ENCODE data around the gene ADAMTSL1. TPM values are rescaled to one million over a fixed set of nuclear protein-coding genes. Genes with fewer than 3 reads are reported as not detected.

The ADAMTSL1 gene
- total and polyA plus RNA-seq, 8 donors, result 1.1 to 98.8 (median 8.4) TPM

- Histone ChIP-seq H3K36me3 (no peaks in the 10 kb centered on the region), H3K27me3 (no peaks in the 10 kb centered on the region), H3K4me1 (peaks cover 0 to 11% (median 2%) of the 10 kb centered on the region in 4 donors), H3K4me3 (no peak overlapping the region), H3K27ac (peak overlapping the region in 3 of 5 donors; percentile 6 to 47 (median 23)), H3K9me3 (no peaks in the 10 kb centered on the region)
- TF ChIP-seq CTCF (IDR thresholded peaks at IDR 0.05) (no peak), POLR2A (IDR thresholded peaks at IDR 0.05) (no peak), POLR2AphosphoS5 (IDR thresholded peaks at IDR 0.05) (no peak), EP300 (IDR thresholded peaks at IDR 0.05) (no peak)
- intact Hi-C loops (cut with DNase I; ENCODE audit: low total_unique reads), result no loop called here
- WGBS, 5 donors, result 66 to 76% (median 71%) methylated on average over 2 of the region's 2 CpGs
- no peak for DNase-seq
Measured at GRCh38 chr9:18771011-18771410, 297.1 kb downstream of the ADAMTSL1 start.

GRCh38 chr9:18771763-18772162 is 297.8 kb downstream of the ADAMTSL1 start:
- H3K4me1 ChIP-seq, result peaks cover 0 to 17% (median 4%) of the 10 kb centered on the region in 4 donors
- no peaks in the 10 kb centered on the region for H3K27me3 ChIP-seq
- peak overlapping the region in 1 of 5 donors; percentile 47 for H3K27ac ChIP-seq
- peaks cover 0 to 3% (median 0%) of the 10 kb centered on the region in 4 donors for H3K36me3 ChIP-seq
- H3K9me3 ChIP-seq, result no peaks in the 10 kb centered on the region
- WGBS, 5 donors, result 20 to 39% (median 37%) methylated on average over 4 of the region's 4 CpGs
- DNase-seq, result no peak
- no peak overlapping the region for H3K4me3 ChIP-seq
- TF ChIP-seq POLR2AphosphoS5 (IDR thresholded peaks at IDR 0.05), result no peak
- no peak for TF ChIP-seq EP300 (IDR thresholded peaks at IDR 0.05)
- TF ChIP-seq POLR2A (IDR thresholded peaks at IDR 0.05), result no peak
- no peak for TF ChIP-seq CTCF (IDR thresholded peaks at IDR 0.05)
- intact Hi-C loops (cut with DNase I; ENCODE audit: low total_unique reads), result no loop called here

GRCh38 chr9:18775241-18775640 is 301.3 kb downstream of the ADAMTSL1 start:
- DNase-seq, result no peak
- no peaks in the 10 kb centered on the region for H3K27me3 ChIP-seq
- peaks cover 0 to 17% (median 7%) of the 10 kb centered on the region in 4 donors for H3K4me1 ChIP-seq
- H3K27ac ChIP-seq, result peak overlapping the region in 2 of 5 donors; percentile 13 to 19
- H3K9me3 ChIP-seq, result no peaks in the 10 kb centered on the region
- H3K4me3 ChIP-seq, result no peak overlapping the region
- WGBS, 5 donors, result 75 to 95% (median 90%) methylated on average over 1 of the region's 1 CpG
- TF ChIP-seq POLR2A (IDR thresholded peaks at IDR 0.05) (no peak), CTCF (IDR thresholded peaks at IDR 0.05) (no peak), POLR2AphosphoS5 (IDR thresholded peaks at IDR 0.05) (no peak), EP300 (IDR thresholded peaks at IDR 0.05) (no peak)
- H3K36me3 ChIP-seq, result peaks cover 0 to 15% (median 0%) of the 10 kb centered on the region in 4 donors
- intact Hi-C loops (cut with DNase I; ENCODE audit: low total_unique reads), result no loop called here

GRCh38 chr9:18775930-18776329 is 302.0 kb downstream of the ADAMTSL1 start:
- peaks cover 0 to 17% (median 7%) of the 10 kb centered on the region in 4 donors for H3K4me1 ChIP-seq
- TF ChIP-seq EP300 (IDR thresholded peaks at IDR 0.05), result no peak
- no peak for TF ChIP-seq CTCF (IDR thresholded peaks at IDR 0.05)
- no peaks in the 10 kb centered on the region for H3K27me3 ChIP-seq
- DNase-seq, result peak in 1 of 2 donors; percentile 43
- peak overlapping the region in 3 of 5 donors; percentile 13 to 20 (median 19) for H3K27ac ChIP-seq
- 47 to 67% (median 58%) methylated on average over 6 of the region's 6 CpGs for WGBS, 5 donors
- no peaks in the 10 kb centered on the region for H3K9me3 ChIP-seq
- peaks cover 0 to 15% (median 0%) of the 10 kb centered on the region in 4 donors for H3K36me3 ChIP-seq
- no peak overlapping the region for H3K4me3 ChIP-seq
- intact Hi-C loops (cut with DNase I; ENCODE audit: low total_unique reads), result no loop called here

Data from stomach (tissue), 9 donors.